ENCODE results near the gene LRRC4B. TPM values are rescaled to one million over a fixed set of nuclear protein-coding genes. Genes with fewer than 3 reads are reported as not detected.
"Not testable (repeated sequence)": the region's sequence is repeated elsewhere in the genome, so short reads cannot be mapped to it uniquely, and the experiment has no call there.

LRRC4B gene, protein sequence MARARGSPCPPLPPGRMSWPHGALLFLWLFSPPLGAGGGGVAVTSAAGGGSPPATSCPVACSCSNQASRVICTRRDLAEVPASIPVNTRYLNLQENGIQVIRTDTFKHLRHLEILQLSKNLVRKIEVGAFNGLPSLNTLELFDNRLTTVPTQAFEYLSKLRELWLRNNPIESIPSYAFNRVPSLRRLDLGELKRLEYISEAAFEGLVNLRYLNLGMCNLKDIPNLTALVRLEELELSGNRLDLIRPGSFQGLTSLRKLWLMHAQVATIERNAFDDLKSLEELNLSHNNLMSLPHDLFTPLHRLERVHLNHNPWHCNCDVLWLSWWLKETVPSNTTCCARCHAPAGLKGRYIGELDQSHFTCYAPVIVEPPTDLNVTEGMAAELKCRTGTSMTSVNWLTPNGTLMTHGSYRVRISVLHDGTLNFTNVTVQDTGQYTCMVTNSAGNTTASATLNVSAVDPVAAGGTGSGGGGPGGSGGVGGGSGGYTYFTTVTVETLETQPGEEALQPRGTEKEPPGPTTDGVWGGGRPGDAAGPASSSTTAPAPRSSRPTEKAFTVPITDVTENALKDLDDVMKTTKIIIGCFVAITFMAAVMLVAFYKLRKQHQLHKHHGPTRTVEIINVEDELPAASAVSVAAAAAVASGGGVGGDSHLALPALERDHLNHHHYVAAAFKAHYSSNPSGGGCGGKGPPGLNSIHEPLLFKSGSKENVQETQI
- total RNA-seq (2014; rRNA removed; shearing (Covaris generic)): 16.5 and 19.2 TPM in 2 replicates

DNA sequence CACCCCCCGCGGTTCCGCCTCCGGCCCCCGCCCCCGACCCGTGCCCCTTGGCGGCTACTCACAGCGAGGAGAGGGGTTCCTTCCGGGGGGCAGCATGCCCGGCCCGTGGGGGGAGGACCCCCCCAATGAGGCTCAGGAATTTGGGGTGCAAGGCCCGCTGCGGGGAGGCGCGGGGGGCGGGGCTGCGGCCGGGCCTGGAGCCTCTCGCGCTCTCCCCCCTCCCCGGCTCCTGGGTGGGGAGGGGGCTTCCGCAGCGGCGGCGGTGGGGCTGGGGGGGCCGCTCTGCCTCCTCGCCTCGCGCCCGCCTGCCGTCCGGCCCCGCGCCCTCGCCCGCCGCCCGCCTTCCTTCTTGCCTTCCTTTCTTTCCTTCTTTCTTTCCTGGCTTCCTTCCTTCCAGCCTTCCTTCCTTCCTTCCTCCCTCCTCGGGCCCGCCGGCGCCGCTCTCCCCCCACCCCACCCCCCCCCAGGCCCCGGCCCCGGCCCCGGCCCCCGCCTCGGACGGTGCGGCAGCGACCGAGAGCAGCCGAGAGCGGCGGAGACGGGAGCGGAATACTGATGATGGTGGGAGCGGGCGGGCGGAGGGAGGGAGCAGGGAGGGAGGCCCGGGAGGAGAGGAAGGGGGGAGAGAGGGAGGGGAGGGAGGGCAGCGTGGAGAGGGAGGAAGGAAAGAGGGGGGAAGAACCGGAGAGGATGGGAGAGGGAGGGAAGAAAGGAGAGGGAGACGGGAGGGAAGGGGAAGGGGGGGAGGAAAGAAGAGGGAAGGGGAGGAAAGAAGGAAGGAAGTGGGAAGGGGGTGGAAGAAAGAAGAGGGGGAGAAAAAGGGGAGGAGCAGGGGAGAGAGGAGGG is at the start of gene LRRC4B:
Gene LRRC4B, minus strand, starts transcription at position 554 of the 846 bp plus-strand sequence. CDS start 19,597 bp downstream, outside the sequence.
- DNase-seq (ENCODE audit: low spot score): peak; percentile 64
- in situ Hi-C loops (cut with HindIII; ENCODE audit: low sequenced_read_pairs): no loop called here

DNA sequence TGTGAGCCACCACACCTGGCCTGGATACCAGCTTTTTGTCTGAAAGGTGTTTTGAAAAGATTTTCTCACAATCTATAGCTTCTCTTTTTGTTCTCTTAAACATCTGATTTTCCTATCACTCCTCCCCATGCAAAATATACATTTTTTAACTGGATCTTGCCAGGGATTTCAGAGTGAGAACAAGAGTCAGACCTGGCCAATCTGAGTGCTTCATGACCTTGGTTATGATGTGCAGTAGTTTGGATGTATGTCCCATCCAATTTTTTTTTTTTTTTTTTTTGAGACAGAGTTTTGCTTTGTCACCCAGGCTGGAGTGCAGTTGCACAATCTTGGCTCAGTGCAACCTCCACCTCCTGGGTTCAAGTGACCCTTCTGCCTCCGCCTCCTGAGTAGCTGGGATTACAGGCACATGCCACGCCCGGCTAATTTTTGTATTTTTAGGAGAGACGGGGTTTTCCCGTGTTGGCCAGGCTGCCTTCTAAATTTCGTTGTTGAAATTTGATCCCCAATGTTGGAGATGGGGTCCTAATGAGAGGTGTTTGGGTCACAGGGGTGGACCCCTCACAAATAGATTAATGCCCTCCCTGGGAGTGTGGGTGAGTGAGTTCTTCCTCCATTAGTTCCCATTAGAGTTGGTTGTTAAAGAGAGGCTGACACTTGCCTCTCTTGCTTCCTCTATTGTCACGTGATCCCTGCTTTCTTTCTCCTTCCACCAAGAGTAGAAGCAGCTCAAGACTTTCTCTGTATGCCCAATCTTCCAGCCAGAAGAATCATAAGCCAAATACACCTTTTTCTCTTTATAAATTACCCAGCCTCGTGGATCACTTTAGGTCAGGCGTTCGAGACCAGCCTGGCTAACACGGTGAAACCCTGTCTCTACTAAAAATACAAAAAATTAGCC is 44.5 kb upstream of the LRRC4B start:
- DNase-seq (ENCODE audit: low spot score); in situ Hi-C loops (cut with HindIII; ENCODE audit: low sequenced_read_pairs): not testable (repeated sequence)

DNA sequence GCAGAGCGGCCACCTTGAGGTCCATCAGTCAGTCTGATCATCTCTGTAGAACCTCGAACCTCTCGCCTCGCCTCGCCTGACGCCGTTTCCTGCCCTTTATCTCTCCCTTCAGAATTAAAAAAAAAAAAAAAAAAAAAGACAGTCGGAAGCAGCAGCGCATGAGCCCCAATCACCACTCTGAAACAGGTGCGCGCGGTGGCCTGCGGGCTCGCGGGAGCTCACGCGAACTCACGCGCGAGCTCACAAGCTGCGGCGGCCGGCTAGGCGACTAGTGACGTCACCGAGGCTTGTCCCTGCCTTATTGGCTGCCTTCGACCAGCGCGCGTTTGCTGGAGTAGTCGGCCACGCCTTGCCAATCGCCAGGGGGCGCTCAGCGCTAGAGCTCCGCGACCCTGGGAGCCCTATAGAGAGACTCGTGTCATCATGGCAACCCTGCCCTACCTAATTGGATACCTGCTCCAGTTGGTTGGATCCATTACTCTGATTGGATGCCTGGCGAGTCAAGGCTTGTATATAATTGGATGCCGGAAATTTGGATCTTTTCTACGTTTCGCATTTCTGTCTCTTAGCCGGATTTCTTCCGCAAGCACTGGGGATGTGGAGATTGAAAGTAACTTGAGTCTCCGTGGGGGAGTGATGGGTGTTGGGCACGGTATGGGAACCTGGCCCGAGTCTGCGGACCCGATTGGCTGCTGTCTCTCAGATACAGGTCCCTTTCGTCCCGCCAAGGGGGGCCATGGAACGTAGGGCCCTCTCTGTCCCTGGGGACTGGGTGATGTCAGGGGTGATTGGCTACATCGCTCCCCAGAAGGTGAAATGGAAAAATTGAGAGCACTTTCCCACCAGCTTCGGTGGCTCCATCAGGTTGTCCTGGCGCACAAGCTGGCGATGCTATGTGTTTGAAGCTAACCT is 39.9 kb upstream of the LRRC4B start:
- DNase-seq (ENCODE audit: low spot score): peak; percentile 99
- in situ Hi-C loops (cut with HindIII; ENCODE audit: low sequenced_read_pairs): no loop called here

DNA sequence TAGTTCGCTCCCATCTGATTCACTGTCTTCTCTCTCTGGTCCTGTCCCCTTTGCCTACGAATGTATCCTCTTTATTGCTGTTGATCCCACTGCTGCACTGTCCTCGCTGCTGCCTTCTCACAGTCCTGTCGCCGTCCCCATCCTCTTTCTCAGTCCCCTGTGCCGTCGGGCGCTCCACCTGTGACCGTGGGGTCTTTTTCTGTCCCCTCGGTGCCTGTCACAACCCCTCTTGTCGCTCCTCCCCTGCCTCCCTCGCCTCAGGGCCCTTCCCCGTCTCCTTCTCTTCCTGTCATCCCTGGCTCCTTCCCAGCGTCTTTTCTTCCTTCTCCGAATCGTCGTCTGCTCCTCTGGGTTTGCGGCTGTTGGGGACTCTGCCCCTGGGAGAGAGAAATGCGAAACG is 39.2 kb upstream of the LRRC4B start:
- DNase-seq (ENCODE audit: low spot score): no peak
- in situ Hi-C loops (cut with HindIII; ENCODE audit: low sequenced_read_pairs): no loop called here

DNA sequence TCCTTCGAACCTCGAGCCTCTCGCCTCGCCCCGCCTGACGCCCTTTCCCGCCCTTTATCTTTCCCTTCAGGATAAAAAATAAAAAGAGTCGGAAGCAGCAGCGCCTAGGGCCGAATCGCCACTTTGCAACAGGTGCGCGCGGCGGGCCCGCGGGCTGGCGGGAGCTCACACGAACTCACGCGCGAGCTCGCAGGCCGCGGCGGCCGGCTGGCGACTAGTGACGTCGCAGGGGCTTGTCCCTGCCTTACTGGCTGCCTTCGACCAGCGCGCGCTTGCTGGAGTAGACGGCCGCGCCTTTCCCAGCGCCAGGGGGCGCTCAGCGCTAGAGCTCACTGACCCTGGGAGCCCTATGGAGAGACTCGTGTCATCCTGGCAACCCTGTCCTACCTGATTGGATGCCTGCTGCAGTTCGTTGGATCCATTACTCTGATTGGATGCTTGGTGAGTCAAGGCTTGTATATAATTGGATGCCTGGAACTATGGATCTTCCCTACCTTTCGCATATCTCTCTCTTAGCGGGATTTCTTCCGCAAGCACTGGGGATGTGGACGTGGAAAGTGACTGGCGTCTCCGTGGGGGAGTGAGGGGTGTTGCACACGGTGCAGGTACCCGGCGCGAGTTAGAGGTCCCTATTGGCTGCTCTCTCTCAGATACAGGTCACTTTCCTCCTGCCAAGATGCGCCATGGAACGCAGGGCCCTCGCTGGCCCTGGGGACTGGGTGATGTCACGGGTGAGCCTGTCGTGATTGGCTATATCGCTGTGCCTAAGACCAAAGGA is 38.0 kb upstream of the LRRC4B start:
- in situ Hi-C loops (cut with HindIII; ENCODE audit: low sequenced_read_pairs): not testable (repeated sequence)
- DNase-seq (ENCODE audit: low spot score): peak; percentile 25

DNA sequence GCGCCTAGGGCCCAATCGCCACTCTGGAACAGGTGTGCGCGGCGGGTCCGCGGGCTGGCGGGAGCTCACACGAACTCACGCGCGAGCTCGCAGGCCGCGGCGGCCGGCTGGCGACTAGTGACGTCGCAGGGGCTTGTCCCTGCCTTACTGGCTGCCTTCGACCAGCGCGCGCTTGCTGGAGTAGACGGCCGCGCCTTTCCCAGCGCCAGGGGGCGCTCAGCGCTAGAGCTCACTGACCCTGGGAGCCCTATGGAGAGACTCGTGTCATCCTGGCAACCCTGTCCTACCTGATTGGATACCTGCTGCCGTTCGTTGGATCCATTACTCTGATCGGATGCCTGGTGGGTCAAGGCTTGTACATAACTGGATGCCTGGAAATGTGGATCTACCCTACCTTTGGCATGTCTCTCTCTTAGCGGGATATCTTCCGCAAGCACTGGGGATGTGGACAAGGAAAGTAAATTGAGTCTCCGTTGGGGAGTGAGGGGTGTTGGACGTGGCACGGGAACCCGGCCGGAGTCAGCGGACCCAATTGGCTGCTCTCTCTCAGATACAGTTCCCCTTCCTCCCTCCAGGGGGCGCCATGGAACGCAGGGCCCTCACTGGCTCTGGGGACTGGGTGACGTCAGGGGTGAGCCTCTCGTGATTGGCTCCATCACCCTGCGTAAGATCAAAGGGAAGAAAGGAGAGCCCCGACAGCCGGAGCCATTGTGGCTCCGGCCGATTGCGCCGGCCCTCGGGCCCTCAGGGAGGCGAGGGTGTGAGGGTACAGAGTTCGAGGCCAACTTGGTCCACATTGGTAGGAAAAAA is 36.2 kb upstream of the LRRC4B start:
- DNase-seq (ENCODE audit: low spot score); in situ Hi-C loops (cut with HindIII; ENCODE audit: low sequenced_read_pairs): not testable (repeated sequence)

DNA sequence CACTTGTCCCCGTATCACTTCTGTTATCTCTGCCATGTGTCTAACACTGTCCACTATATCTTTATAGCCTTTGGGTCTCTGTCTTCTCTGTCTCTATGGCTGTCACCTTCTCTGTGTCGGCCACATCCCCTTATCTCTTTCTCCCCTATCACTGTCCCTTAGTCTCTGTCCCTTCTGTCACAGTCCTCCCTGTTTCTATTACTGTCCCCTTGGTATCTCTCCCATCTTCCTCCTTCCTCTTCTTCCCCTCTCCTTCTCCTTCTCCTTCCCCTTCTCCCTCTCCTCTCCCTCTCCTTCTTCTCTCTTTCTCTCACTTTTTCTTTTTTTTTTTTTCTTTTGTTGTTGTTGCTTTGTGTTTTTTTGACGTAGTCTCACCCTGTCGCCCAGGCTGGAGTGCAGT is 34.7 kb upstream of the LRRC4B start:
- in situ Hi-C loops (cut with HindIII; ENCODE audit: low sequenced_read_pairs): no loop called here
- DNase-seq (ENCODE audit: low spot score): no peak

DNA sequence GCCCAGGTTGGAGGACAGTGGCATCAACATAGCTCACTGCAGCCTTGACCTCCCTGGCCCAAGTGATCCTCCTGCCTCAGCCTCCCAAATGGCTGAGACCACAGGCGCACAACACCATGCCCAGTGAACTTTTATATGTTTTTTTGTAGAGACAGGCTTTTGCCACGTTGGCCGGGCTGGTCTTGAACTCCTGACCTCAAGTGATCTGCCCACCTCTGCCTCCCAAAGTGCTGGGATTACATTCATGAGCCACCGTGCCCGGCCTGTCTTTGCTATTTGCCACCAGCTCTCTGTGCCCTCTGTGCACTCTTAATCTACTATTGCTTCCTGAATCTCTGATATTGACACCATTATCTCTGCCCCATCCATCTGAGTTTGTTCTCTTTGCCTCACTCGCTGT is 34.3 kb upstream of the LRRC4B start:
- in situ Hi-C loops (cut with HindIII; ENCODE audit: low sequenced_read_pairs): no loop called here
- DNase-seq (ENCODE audit: low spot score): no peak

DNA sequence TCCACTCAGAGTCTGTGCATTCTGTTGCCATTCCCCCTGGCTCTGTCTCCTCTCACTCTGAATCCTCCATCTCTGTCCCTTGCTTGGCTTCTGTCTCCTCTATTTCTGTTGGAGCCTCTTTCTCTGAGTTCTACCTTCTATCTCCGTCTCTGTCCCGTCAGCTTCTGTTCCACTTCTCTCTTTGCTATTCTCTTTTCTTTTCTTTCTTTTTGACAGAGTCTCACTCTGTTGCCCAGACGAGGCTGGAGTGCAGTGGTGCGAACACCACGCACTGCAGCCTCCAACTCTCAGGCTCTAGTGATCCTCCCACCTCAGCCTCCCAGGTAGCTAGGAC is 33.8 kb upstream of the LRRC4B start:
- in situ Hi-C loops (cut with HindIII; ENCODE audit: low sequenced_read_pairs): no loop called here
- no peak for DNase-seq (ENCODE audit: low spot score)

DNA sequence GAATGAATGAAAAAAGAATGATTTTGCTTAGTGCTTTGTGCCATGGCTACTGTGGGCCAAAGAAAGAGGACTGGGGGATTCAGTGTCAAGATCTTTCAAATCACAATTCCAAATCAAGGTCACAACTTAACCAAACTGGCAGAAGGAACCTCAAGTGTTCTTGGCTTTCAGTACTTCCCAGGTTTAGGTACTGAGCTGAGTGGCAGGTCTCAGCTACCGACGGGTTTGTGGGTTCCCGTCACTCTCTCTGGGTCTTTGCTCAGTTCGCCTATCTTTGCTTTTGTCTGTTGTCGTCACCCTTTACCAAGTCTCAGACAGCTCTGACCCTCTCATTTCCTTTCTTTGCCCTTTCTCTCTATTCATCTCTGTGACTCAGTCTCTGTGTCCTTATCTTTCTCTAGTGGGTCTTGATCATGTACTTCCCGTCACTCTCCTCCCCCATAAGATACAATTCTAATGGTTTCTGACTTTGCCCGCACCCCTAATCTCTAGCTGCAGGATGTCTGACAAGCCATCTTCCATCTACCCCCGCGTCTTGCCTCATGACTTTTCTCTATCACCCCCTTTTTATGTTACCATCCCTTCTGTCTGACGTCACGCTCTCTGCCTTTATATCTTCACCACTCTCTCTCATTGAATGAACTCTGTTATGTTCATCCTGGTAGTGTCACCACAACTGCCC is 33.3 kb upstream of the LRRC4B start:
- in situ Hi-C loops (cut with HindIII; ENCODE audit: low sequenced_read_pairs): no loop called here

DNA sequence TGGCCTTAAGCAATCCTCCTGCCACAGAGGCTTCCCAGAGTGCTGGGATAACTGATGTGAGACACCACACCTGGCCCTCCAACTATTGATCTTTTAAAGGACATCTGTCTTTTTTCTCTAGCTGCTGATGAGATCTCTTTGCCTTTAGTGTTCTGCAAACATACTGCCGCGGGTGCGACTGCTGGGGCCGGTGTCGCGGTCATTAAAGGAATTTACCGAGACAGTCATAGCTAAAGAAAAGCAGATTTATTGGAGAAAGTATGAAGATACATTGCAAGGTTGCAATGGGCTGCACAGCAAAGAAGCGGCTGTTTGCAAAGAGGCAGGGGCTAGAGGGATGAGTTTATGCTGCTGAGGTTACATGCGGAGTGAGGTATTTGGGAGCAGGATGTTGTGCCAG is 31.2 kb upstream of the LRRC4B start:
- no peak for DNase-seq (ENCODE audit: low spot score)
- in situ Hi-C loops (cut with HindIII; ENCODE audit: low sequenced_read_pairs): no loop called here

More for the DNA sequence above, 33.3 kb upstream of the LRRC4B start:
- DNase-seq (ENCODE audit: low spot score): no peak

DNA sequence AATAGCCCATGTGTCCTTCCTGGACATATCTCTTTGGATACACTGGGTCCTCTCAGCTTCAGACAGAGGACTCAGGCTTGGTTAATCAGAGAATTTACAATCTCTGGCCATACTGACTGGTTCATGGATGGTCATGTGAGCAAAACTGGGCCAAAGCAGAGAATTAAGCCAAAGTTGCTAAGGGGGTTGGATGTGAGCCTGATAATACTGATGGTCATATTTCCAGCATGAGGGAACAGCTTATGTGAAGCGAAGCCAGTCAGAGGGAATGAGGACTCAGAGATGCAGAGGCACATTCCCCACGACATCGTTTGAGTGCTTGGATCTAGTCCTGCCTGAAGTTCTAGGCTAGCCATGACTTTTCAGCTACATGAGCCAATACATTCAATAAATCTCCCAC is 22.0 kb upstream of the LRRC4B start:
- no peak for DNase-seq (ENCODE audit: low spot score)
- in situ Hi-C loops (cut with HindIII; ENCODE audit: low sequenced_read_pairs): no loop called here

DNA sequence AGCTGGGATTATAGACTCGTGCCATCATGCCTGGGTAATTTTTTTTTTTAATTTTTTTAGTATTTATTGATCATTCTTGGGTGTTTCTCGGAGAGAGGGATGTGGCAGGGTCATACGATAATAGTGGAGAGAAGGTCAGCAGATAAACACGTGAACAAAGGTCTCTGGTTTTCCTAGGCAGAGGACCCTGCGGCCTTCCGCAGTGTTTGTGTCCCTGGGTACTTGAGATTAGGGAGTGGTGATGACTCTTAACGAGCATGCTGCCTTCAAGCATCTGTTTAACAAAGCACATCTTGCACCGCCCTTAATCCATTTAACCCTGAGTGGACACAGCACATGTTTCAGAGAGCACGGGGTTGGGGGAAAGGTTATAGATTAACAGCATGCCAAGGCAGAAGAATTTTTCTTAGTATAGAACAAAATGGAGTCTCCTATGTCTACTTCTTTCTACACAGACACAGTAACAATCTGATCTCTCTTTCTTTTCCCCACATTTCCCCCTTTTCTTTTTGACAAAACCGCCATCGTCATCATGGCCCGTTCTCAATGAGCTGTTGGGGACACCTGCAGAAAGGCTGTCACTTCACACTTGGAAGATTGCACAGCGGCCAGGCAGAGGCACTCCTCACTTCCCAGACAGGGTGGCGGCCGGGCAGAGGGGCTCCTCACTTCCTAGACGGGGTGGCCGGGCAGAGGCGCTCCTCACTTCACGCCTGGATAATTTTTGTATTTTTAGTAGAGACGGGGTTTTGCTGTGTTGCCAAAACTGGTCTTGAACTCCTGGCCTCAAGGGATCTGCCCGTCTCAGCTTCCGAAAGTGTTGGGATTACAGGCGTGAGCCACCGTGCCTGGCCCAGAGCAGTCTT is 13.8 kb upstream of the LRRC4B start:
- in situ Hi-C loops (cut with HindIII; ENCODE audit: low sequenced_read_pairs); DNase-seq (ENCODE audit: low spot score): not testable (repeated sequence)

DNA sequence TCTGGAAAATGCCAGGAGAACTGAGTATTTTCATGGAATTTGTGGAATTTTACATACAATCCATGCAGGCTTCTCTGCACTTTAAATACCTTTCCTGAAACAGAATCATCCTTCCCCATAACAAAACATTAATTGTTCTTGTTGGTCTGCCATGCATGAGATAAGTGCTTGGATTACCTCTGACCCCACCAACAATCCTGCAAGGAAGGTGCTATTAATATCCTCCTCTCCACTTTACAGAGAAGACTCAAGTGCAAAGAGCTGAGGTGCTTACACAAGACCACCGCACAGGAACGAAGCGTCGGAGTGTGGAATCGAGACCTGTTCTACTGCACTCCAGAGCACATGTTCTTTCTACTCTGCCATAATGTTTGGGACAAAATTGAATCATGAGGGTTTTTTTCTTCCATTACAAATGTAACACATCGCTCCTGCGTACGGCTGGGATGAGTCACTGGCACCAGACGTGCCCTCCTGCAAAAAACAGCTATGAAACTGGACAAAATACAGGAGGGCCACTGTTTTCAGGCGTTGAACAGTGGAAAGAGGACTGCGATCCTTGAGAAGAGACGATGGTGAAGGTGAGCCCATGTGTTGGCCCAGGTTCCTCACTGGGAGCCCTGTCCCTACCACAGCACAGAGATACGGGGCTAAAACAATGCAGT is 12.9 kb upstream of the LRRC4B start:
- in situ Hi-C loops (cut with HindIII; ENCODE audit: low sequenced_read_pairs): no loop called here
- DNase-seq (ENCODE audit: low spot score): no peak

Data from G401 (cell line).